HL-60 (cell line): ENCODE results near the gene ASCC3.

ENCODE experiments used
- DNase-seq, 2 experiments: peaks; one replicate each; pipeline ENCODE4 v3.0.0-alpha.2; 2010 to 2020; ENCODE audit warnings: low read depth in 1 of 2, low spot score in 1 of 2
- H3K27ac ChIP-seq: fragments of 250-450 bp; sonication (Bioruptor Pico); replicated peaks from 2 replicates; pipeline ENCODE4 v1.5.1; 2020; ENCODE audit warnings: mild to moderate bottlenecking, moderate library complexity
- H3K27me3 ChIP-seq: fragments of 250-450 bp; sonication (Bioruptor Pico); 2 replicates; pipeline ENCODE4 v1.5.1; 2021; ENCODE audit warnings: mild to moderate bottlenecking, moderate library complexity; ENCODE audit not compliant: insufficient read depth, poor library complexity, severe bottlenecking
- H3K4me3 ChIP-seq: replicated peaks from 2 replicates; pipeline ENCODE4 v1.5.1; 2011; ENCODE audit warnings: mild to moderate bottlenecking, control low read depth, low read length; ENCODE audit not compliant: insufficient read depth
- CTCF ChIP-seq: IDR thresholded peaks from one replicate; pipeline ENCODE4 v1.5.1; 2011; ENCODE audit warnings: low read length, control low read depth, inconsistent platforms; ENCODE audit not compliant: insufficient read depth
- GABPA ChIP-seq: IDR thresholded peaks from 2 replicates; pipeline ENCODE4 v1.6.1; 2012; ENCODE audit warnings: low read depth
- POLR2AphosphoS5 ChIP-seq: IDR thresholded peaks from 2 replicates; pipeline ENCODE4 v1.6.1; 2012; ENCODE audit warnings: low read depth
- REST ChIP-seq: IDR thresholded peaks from 2 replicates; pipeline ENCODE4 v1.6.1; 2012; ENCODE audit warnings: low read depth; ENCODE audit not compliant: insufficient replicate concordance
- SPI1 ChIP-seq: IDR thresholded peaks from 2 replicates; pipeline ENCODE4 v1.6.1; 2012; ENCODE audit warnings: low read depth, mild to moderate bottlenecking, borderline replicate concordance

ASCC3 gene

DNA sequence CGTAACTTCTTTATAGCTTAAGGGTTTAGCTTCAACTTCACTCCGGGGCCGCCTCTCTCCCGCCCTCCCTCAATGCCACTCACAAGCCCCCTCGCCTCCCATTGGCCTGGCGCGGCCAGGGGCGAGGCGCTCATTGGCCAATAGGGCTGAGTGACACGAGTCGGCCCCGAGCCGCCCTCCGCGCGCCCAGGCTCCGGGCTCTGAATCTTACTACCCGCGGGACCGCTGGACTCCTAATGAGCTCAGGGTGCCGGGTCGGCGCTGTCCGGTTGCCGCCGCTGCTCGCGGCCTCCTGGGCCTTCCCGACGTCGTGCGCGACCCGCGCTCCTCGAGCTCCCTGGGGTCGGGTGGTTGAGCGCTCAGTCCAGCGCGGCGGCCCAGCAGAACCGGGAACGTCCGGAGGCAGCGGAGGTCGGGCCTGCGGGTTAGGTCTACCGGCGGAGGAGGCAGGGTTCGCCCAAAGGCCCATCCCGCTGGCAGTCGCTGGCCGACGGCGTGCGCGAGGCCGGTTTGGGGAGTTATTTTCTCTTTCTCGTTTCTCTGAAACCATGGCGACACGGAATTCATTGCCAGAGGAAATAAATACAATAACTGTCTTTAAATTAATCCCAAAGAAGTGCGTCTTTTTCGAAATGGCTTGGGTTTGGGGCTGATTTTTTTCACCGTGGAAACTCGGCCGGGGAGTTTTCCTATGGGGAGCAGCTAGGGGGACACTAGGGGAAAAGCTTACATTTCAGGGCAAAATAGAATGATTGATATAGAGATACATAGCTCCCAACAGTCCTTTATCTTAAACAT is 416.0 kb downstream of the ASCC3 start, which contains the start of gene SIM1:
SIM1 (minus strand) TSS at position 19 of the 798 bp plus-strand sequence. CDS start 1,453 bp downstream, outside the sequence.
- no peak within 1 kb of the TSS for H3K27ac ChIP-seq
- H3K27me3 ChIP-seq = peaks cover 87% of the 10 kb centered on the region
- TF ChIP-seq POLR2AphosphoS5 (no peak), CTCF (no peak), REST (no peak), GABPA (no peak), SPI1 (no peak)
- peak in 1 of 2 experiments; percentile 5 for DNase-seq
- H3K4me3 ChIP-seq = no peak within 1 kb of the TSS

DNA sequence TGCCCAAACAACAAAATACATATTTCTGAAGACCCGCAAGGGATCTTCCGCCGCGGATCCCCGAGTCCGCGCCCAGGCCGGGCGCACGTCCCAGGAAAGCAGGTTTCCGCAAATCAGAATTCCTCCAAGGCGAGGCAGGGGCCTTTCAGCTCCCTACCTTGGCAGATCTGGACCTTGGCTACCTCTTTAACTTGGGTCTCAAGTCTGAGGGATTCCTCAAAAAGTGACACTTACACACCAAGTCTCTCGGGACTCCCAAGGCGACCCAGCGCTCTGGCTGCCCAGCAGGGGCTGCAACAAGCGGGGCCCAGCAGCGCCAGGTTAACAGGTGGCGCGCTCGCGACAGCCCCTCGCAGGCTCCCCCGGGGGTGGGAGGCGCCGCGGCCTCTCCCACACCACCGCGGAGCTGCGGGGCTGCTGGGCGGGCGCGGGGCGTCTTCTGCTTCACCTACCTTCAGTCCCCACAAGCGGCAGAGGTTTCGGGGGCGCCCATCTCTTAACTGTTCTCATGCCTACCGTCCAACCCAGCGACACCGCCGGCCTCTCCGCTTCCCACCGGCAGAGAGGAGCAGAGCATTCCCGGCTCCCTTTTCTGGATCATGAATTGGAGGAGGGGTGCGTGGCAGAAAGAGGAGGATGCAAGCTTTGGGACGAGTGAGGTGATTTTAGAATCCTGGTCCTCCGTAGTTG is 416.8 kb downstream of the ASCC3 start:
- TF ChIP-seq REST (no peak), CTCF (no peak), SPI1 (no peak), POLR2AphosphoS5 (no peak)
- no peak for DNase-seq
- H3K4me3 ChIP-seq = no peak overlapping the region
- peaks cover 86% of the 10 kb centered on the region for H3K27me3 ChIP-seq
- no peak overlapping the region for H3K27ac ChIP-seq

GRCh38 chr6:100463630-100464161 is 417.4 kb downstream of the ASCC3 start:
- no peak overlapping the region for H3K4me3 ChIP-seq
- TF ChIP-seq POLR2AphosphoS5 (no peak), GABPA (no peak), CTCF (no peak), REST (no peak), SPI1 (no peak)
- peaks cover 85% of the 10 kb centered on the region for H3K27me3 ChIP-seq
- H3K27ac ChIP-seq = no peak overlapping the region
- no peak for DNase-seq
